ENCODE data around the gene TMEM134.

DNA sequence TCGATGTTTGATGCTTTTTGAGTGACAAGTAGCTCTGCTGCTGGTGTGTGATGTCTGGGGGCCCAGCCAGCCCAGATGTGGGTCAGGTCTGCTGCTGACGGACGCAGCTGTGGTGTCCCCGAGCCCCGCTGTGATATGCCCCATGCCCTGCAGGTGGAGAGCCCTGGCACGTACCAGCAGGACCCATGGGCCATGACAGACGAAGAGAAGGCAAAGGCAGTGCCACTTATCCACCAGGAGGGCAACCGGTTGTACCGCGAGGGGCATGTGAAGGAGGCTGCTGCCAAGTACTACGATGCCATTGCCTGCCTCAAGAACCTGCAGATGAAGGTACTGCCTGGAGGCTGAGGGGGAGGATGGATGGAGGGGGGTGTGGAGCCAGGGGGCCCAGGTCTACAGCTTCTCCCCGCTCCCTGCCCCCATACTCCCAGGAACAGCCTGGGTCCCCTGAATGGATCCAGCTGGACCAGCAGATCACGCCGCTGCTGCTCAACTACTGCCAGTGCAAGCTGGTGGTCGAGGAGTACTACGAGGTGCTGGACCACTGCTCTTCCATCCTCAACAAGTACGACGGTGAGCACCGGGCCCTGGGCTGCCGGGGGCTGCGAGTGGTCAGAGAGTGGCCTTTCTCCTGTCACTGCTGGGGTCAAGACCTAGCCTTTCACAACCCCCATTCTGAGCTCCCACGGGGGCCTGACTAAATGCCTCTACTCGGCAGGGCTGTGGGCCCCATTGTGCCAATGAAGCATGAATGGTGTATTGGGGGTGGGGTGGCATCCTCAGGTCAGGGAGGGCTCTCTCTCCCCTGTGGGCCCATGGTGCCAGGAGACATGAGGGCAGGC is 21.1 kb upstream of the TMEM134 start:
- TF ChIP-seq, protein P1, sequence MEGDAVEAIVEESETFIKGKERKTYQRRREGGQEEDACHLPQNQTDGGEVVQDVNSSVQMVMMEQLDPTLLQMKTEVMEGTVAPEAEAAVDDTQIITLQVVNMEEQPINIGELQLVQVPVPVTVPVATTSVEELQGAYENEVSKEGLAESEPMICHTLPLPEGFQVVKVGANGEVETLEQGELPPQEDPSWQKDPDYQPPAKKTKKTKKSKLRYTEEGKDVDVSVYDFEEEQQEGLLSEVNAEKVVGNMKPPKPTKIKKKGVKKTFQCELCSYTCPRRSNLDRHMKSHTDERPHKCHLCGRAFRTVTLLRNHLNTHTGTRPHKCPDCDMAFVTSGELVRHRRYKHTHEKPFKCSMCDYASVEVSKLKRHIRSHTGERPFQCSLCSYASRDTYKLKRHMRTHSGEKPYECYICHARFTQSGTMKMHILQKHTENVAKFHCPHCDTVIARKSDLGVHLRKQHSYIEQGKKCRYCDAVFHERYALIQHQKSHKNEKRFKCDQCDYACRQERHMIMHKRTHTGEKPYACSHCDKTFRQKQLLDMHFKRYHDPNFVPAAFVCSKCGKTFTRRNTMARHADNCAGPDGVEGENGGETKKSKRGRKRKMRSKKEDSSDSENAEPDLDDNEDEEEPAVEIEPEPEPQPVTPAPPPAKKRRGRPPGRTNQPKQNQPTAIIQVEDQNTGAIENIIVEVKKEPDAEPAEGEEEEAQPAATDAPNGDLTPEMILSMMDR (IDR thresholded peaks at IDR 0.05; ENCODE audit: low read depth, low read length, poor library complexity, severe bottlenecking): no peak
- no peak for TF ChIP-seq EZH2phosphoT487 (IDR thresholded peaks at IDR 0.05; ENCODE audit: borderline replicate concordance, low read length)
